ENCODE results near the gene MFSD12. TPM values are rescaled to one million over a fixed set of nuclear protein-coding genes. Genes with fewer than 3 reads are reported as not detected.

MFSD12 gene
- total and polyA plus RNA-seq, 2 experiments from 2014 or later, result 35.3 to 91.1 TPM

GRCh38 chr19:3546119-3546518, 11.3 kb downstream of the MFSD12 start (continued):
- TF ChIP-seq, protein P1, sequence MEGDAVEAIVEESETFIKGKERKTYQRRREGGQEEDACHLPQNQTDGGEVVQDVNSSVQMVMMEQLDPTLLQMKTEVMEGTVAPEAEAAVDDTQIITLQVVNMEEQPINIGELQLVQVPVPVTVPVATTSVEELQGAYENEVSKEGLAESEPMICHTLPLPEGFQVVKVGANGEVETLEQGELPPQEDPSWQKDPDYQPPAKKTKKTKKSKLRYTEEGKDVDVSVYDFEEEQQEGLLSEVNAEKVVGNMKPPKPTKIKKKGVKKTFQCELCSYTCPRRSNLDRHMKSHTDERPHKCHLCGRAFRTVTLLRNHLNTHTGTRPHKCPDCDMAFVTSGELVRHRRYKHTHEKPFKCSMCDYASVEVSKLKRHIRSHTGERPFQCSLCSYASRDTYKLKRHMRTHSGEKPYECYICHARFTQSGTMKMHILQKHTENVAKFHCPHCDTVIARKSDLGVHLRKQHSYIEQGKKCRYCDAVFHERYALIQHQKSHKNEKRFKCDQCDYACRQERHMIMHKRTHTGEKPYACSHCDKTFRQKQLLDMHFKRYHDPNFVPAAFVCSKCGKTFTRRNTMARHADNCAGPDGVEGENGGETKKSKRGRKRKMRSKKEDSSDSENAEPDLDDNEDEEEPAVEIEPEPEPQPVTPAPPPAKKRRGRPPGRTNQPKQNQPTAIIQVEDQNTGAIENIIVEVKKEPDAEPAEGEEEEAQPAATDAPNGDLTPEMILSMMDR (conservative IDR thresholded peaks at IDR 0.05; ENCODE audit: low read depth in 2 of 2), result no peak
- TF ChIP-seq, protein P2, sequence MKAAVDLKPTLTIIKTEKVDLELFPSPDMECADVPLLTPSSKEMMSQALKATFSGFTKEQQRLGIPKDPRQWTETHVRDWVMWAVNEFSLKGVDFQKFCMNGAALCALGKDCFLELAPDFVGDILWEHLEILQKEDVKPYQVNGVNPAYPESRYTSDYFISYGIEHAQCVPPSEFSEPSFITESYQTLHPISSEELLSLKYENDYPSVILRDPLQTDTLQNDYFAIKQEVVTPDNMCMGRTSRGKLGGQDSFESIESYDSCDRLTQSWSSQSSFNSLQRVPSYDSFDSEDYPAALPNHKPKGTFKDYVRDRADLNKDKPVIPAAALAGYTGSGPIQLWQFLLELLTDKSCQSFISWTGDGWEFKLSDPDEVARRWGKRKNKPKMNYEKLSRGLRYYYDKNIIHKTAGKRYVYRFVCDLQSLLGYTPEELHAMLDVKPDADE (IDR thresholded peaks at IDR 0.05), result no peak
- TF ChIP-seq JUNB (IDR thresholded peaks at IDR 0.05; ENCODE audit: unreplicated experiment) (no peak), ZNF114 (CRISPR knock-in tag; IDR thresholded peaks at IDR 0.05) (no peak)

DNA sequence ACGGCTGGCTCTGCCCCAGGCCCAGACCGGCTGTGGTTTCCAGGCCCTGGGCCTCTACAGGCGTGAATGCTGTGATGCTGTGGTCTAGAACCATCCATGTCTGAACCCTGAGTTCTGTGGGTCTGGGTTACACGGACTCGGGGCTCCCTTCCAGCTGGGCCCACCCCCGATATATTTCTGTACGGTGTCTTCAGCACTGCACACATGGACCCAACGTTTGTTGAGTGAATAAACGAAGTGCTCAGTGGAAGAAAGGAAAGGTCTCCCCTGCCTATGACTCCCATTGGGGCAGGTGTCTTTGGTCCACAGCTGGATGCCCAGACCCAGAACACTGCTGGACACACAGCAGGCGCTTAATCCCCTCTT, 11.7 kb downstream of the MFSD12 start:
- no peak for DNase-seq (ENCODE audit: low spot score)
- Mint-ChIP-seq H3K36me3 (ENCODE audit: low read depth) (peaks cover 7% of the 10 kb centered on the region), H3K27me3 (ENCODE audit: insufficient read depth, low read depth, poor library complexity) (peaks cover 12% of the 10 kb centered on the region), H3K27ac (no peak overlapping the region), H3K4me3 (no peak overlapping the region), H3K9me3 (no peaks in the 10 kb centered on the region), H3K4me1 (no peaks in the 10 kb centered on the region; the same call in 2 of the 3 replicates)
- no peaks in the 10 kb centered on the region for H3K79me2 ChIP-seq (replicated peaks; ENCODE audit: insufficient read depth)
- no peak overlapping the region for H3K27ac ChIP-seq (ENCODE audit: low read depth)
- H2AFZ ChIP-seq, result no peak overlapping the region
- H3K9me2 ChIP-seq (ENCODE audit: insufficient read depth), result no peaks in the 10 kb centered on the region
- H3K4me3 ChIP-seq, result no peak overlapping the region
- peaks cover 7% of the 10 kb centered on the region for H4K20me1 ChIP-seq (replicated peaks; ENCODE audit: insufficient read depth)
- no peaks in the 10 kb centered on the region for H3K4me1 ChIP-seq (ENCODE audit: insufficient read depth)
- H3K4me2 ChIP-seq, result no peak overlapping the region
- H3K36me3 ChIP-seq (ENCODE audit: insufficient read depth), result no peaks in the 10 kb centered on the region
- no peaks in the 10 kb centered on the region for H3K27me3 ChIP-seq (ENCODE audit: insufficient read depth)
- ATAC-seq, result no peak
- peaks cover 6% of the 10 kb centered on the region; the same call in 1 of the 2 replicates for H3F3A ChIP-seq (replicated peaks; ENCODE audit: low read depth)
- TF ChIP-seq ZNF114 (CRISPR knock-in tag; IDR thresholded peaks at IDR 0.05) (no peak), ZNF331 (CRISPR knock-in tag; IDR thresholded peaks at IDR 0.05; ENCODE audit: low read depth) (no peak), STAT1 (IDR thresholded peaks at IDR 0.05; ENCODE audit: unreplicated experiment) (no peak), NANOG (IDR thresholded peaks at IDR 0.05; ENCODE audit: borderline replicate concordance) (no peak), EZH2 (IDR thresholded peaks at IDR 0.05; ENCODE audit: low read depth, unreplicated experiment) (no peak), POLR2AphosphoS5 (IDR thresholded peaks at IDR 0.05; ENCODE audit: low read depth) (no peak), EZH2phosphoT487 (IDR thresholded peaks at IDR 0.05; ENCODE audit: unreplicated experiment) (no peak), JUNB (IDR thresholded peaks at IDR 0.05; ENCODE audit: unreplicated experiment) (no peak)
- TF ChIP-seq, protein P3, sequence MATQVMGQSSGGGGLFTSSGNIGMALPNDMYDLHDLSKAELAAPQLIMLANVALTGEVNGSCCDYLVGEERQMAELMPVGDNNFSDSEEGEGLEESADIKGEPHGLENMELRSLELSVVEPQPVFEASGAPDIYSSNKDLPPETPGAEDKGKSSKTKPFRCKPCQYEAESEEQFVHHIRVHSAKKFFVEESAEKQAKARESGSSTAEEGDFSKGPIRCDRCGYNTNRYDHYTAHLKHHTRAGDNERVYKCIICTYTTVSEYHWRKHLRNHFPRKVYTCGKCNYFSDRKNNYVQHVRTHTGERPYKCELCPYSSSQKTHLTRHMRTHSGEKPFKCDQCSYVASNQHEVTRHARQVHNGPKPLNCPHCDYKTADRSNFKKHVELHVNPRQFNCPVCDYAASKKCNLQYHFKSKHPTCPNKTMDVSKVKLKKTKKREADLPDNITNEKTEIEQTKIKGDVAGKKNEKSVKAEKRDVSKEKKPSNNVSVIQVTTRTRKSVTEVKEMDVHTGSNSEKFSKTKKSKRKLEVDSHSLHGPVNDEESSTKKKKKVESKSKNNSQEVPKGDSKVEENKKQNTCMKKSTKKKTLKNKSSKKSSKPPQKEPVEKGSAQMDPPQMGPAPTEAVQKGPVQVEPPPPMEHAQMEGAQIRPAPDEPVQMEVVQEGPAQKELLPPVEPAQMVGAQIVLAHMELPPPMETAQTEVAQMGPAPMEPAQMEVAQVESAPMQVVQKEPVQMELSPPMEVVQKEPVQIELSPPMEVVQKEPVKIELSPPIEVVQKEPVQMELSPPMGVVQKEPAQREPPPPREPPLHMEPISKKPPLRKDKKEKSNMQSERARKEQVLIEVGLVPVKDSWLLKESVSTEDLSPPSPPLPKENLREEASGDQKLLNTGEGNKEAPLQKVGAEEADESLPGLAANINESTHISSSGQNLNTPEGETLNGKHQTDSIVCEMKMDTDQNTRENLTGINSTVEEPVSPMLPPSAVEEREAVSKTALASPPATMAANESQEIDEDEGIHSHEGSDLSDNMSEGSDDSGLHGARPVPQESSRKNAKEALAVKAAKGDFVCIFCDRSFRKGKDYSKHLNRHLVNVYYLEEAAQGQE (IDR thresholded peaks at IDR 0.05; ENCODE audit: unreplicated experiment), result no peak
- TF ChIP-seq, protein P1 (conservative IDR thresholded peaks at IDR 0.05; ENCODE audit: low read depth in 2 of 2), result no peak
- TF ChIP-seq, protein P2 (IDR thresholded peaks at IDR 0.05), result no peak

Measured in GM23338 (cell line).